Heart right ventricle (tissue), 16 donors: ENCODE results near the gene ITPR3. TPM values are rescaled to one million over a fixed set of nuclear protein-coding genes. Genes with fewer than 3 reads are reported as not detected.

ENCODE experiments used
- ATAC-seq, 8 donors: fragments of 200-7000 bp; cut with Tn5 transposase; one replicate each; pipeline ENCODE4 v1.9.1; 2020; ENCODE audit warnings: mild to moderate bottlenecking in 8 of 8, moderate library complexity in 8 of 8, moderate number of reproducible peaks in 1 of 8
- DNase-seq, 2 donors: peaks; one replicate each; pipeline ENCODE4 v3.0.0-alpha.2; 2020
- H3K27ac ChIP-seq, 10 donors: fragments of 200-600 bp; sonication (generic) in 2 of 10; one replicate each; pipeline versions ENCODE4 v1.5.0 to v1.8.0; 2020 to 2022; ENCODE audit warnings: mild to moderate bottlenecking in 3 of 10
- H3K27me3 ChIP-seq, 7 donors: fragments of 200-600 bp; one replicate each; pipeline ENCODE4 v1.8.0; 2021 to 2022; ENCODE audit warnings: mild to moderate bottlenecking in 2 of 7
- H3K36me3 ChIP-seq, 9 donors: fragments of 200-600 bp; sonication (generic) in 1 of 9; one replicate each; pipeline versions ENCODE4 v1.5.0 to v1.8.0; 2020 to 2022; ENCODE audit warnings: mild to moderate bottlenecking in 2 of 9
- H3K4me1 ChIP-seq, 9 donors: fragments of 200-600 bp; sonication (generic) in 1 of 9; one replicate each; pipeline versions ENCODE4 v1.5.0 to v1.8.0; 2020 to 2022; ENCODE audit warnings: mild to moderate bottlenecking in 4 of 9
- H3K4me3 ChIP-seq, 10 donors: fragments of 200-600 bp; sonication (generic) in 2 of 10; one replicate each; pipeline versions ENCODE4 v1.5.0 to v1.8.0; 2020 to 2022; ENCODE audit warnings: mild to moderate bottlenecking in 7 of 10, moderate library complexity in 2 of 10
- H3K9me3 ChIP-seq, 11 donors: fragments of 200-600 bp in 10 of 11; sonication (generic) in 2 of 11; one replicate each; pipeline versions ENCODE4 v1.5.0 to v1.8.0; 2013 to 2022; ENCODE audit warnings: mild to moderate bottlenecking in 2 of 11, control low read depth in 1 of 11, moderate library complexity in 1 of 11
- CTCF ChIP-seq, 9 donors: fragments of 200-600 bp; sonication (generic) in 2 of 9; IDR thresholded peaks; one replicate each; pipeline versions ENCODE4 v1.5.0 to v1.8.0; 2021 to 2022; ENCODE audit warnings: antibody characterized with exemption in 9 of 9, mild to moderate bottlenecking in 5 of 9, moderate library complexity in 1 of 9
- WGBS, 2 donors: extraction: QIAGEN DNeasy Blood & Tissue Kit; methylation state at CpG; one replicate each; pipeline ENCODE4 v1.1.7; 2013; ENCODE audit warnings: inconsistent platforms in 1 of 2; 5-methylcytosine and 5-hydroxymethylcytosine counted together
- intact Hi-C, 10 donors: fragments of 100-400 bp; cut with DNase I; formaldehyde crosslinking; loops; one replicate each; pipeline versions ENCODE4 v1.11.1 to v1.14.2; 2022
- microRNA-seq, 2 donors: library from miRNA; unstranded; fragments of <30 nt; microRNA quantifications; one replicate each; pipeline ENCODE4 v1.2.0, GENCODE V29; 2021
- polyA plus RNA-seq, 2 donors: library from polyadenylated mRNA; stranded (reverse); fragments of 200-250 nt; gene quantifications; one replicate each; pipeline ENCODE4 v1.2.3, GENCODE V29; 2013
- total RNA-seq, 10 donors: library from RNA; stranded (reverse); fragmentation: NEBNext Ultra II Directional in 3 of 10; extraction: Animal tissue kit (Norgen Biotek cat#: 25700) in 3 of 10; gene quantifications; one replicate each; pipeline versions ENCODE4 v1.2.1 to v1.2.4, GENCODE V29; 2021 to 2023
- donor health status: Arrhythmogenic right ventricular cardiomyopathy.
- donor health status: ischemic (EF 13 %, LVEDD 7.1; RV severe dilation, severe dysfunction).
- donor health status: healthy with polysubstance abuse.
- donor health status: DM: no; HTN: yes; CAD: no.
- donor health status: DM: no; HTN: no; CAD: no.
- donor health status: ischemic (EF 25% LVEDD 6.9; RV normal size, moderate dysfunction).
- donor health status: ischemic (EF 25% LVEDD 5.7; RV mildly dilated, moderate dysfunction).
- donor health status: healthy.
- donor health status: DM: yes; HTN: yes; CAD: no.
- donor health status: Ischemic cardiomyopathy.
- donor health status: ischemic (EF 35%, LVEDD 5.7; RV mildly dilated, moderate dysfunction).
- donor health status: nonischemic (EF 11% LVEDD 7.7; RV severe dilation, severe dysfunction).
- donor health status: DM: yes; HTN: yes; CAD: no.
- donor health status: PGD.
- donor health status: ischemic (EF 29% LVEDD 5.4; RV normal size, mild dysfunction).
- donor health status: nonischemic (EF 23%, LVEDD 6.1; RV moderate dilation, normal function).

Gene ITPR3
- total and polyA plus RNA-seq, 12 donors, result 3.2 to 16.7 (median 6.0) TPM

DNA sequence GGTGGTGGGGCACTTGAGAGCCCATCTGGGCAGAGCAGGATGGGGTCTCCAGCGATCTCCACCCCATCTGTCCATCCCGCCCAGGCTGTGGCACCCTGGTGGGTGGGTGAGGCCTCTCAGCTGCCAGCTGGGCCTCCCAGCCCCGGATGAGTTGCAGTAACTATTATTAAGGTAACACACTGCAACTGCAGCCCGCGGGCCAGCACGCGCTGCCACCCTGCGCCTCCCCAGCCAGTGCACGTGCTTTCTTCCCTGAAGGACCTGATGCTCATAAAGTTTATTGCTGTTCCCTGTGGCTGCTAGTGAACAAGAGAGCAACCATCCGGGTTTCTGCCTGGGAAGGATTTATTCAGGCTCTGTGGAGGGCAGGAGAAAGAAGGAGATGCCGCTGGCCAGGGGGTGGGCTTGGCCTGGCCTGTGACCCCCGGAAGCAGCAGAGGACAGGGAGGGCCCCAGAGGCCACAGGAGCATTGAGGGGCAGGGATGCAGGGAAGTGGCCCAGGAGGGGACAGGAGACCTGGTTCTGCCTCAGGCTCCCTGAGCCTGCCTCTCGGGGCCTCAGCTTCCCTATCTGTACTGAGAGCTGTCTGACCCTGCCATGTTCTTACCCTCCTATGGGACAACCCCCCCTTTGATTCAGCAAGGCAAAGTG is 123.9 kb downstream of the ITPR3 start:
- H3K36me3 ChIP-seq, result no peaks in the 10 kb centered on the region
- ATAC-seq (peak in 6 of 8 donors; percentile 3 to 46 (median 26)), DNase-seq (no peak)
- intact Hi-C loops, result loop anchor here in 1 of 10 donors (1.0 kb wide), 1 partner anchor 33 kb away; no protein-coding TSS in a partner anchor
- H3K4me3 ChIP-seq, result peak overlapping the region in 9 of 10 donors; percentile 39 to 59 (median 50)
- H3K27ac ChIP-seq, result peak overlapping the region; percentile 69 to 95 (median 88)
- WGBS, 2 donors, result 57 to 58% methylated on average over 13 of the region's 13 CpGs
- no peak for TF ChIP-seq CTCF (IDR thresholded peaks at IDR 0.05)
- H3K27me3 ChIP-seq, result peaks cover 0 to 14% (median 0%) of the 10 kb centered on the region in 7 donors
- peaks cover 6 to 63% (median 32%) of the 10 kb centered on the region in 9 donors for H3K4me1 ChIP-seq
- H3K9me3 ChIP-seq, result no peaks in the 10 kb centered on the region

DNA sequence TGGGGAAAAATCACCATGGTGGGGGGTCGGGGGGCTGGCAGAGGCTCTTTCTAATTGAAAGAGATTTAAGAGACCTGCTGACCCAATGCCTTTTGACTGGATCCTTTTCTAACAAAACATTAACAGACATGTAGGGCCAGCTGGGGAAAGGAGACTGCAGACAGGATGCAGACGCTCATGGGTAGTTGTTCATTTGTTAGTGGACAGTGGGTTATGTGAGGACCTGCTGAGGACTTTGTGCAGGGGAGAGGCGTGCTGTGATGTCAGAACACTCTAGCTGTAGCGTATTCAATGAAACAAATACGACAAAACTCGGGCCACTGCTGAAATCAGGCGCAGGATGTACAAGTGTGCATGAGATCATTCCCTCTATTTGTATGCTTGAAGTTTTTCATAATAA is 124.4 kb downstream of the ITPR3 start:
- WGBS, 2 donors, result 43 to 58% methylated on average over 7 of the region's 7 CpGs
- TF ChIP-seq CTCF (IDR thresholded peaks at IDR 0.05), result no peak
- intact Hi-C loops, result no loop called here
- peaks cover 0 to 14% (median 0%) of the 10 kb centered on the region in 7 donors for H3K27me3 ChIP-seq
- DNase-seq (no peak), ATAC-seq (no peak)
- peak overlapping the region; percentile 69 to 95 (median 88) for H3K27ac ChIP-seq
- H3K4me1 ChIP-seq, result peaks cover 6 to 58% (median 27%) of the 10 kb centered on the region in 9 donors
- H3K9me3 ChIP-seq, result no peaks in the 10 kb centered on the region
- peak overlapping the region; percentile 25 to 59 (median 48) for H3K4me3 ChIP-seq
- H3K36me3 ChIP-seq, result no peaks in the 10 kb centered on the region

Small RNA genes within 50 kb of the gene (microRNA-seq; reads per million reads assigned to microRNA genes)
- 3.6 to 4.6 reads per million in 2 donors for gene MIR3934

Other genes starting within 250 kb of the ITPR3 start
- gene KIFC1, start 229.5 kb upstream of the ITPR3 start, total RNA-seq, result 1 to 10 TPM in 2 of 10 donors, under 1 TPM in 6, not detected in 2; 0.09 to 6.1 (median 0.36) TPM
- under 1 TPM; 0.28 to 0.29 TPM for gene KIFC1, start 229.5 kb upstream of the ITPR3 start, polyA plus RNA-seq
- 10 to 100 TPM; 36.2 to 61.2 (median 48.9) TPM for gene PHF1, start 210.3 kb upstream of the ITPR3 start, total RNA-seq
- gene PHF1, start 210.3 kb upstream of the ITPR3 start, polyA plus RNA-seq, result 100 to 1,000 TPM in 1 of 2 donors, 10 to 100 TPM in 1; 59.5 to 125 TPM
- gene CUTA, start 203.2 kb upstream of the ITPR3 start, total RNA-seq, result 100 to 1,000 TPM in 9 of 10 donors, 10 to 100 TPM in 1; 99.8 to 132 (median 114) TPM
- 100 to 1,000 TPM in 1 of 2 donors, 10 to 100 TPM in 1; 94.7 to 161 TPM for gene CUTA, start 203.2 kb upstream of the ITPR3 start, polyA plus RNA-seq
- gene SYNGAP1, start 201.3 kb upstream of the ITPR3 start, total RNA-seq, result 1 to 10 TPM; 3.6 to 8.5 (median 5.7) TPM
- 10 to 100 TPM in 1 of 2 donors, 1 to 10 TPM in 1; 3.1 to 10.2 TPM for gene SYNGAP1, start 201.3 kb upstream of the ITPR3 start, polyA plus RNA-seq
- gene ZBTB9, start 166.7 kb upstream of the ITPR3 start, total RNA-seq, result 1 to 10 TPM; 2.7 to 6.5 (median 4.9) TPM
- 1 to 10 TPM; 1.2 to 4.3 TPM for gene ZBTB9, start 166.7 kb upstream of the ITPR3 start, polyA plus RNA-seq
- gene BAK1, start 41.0 kb upstream of the ITPR3 start, total RNA-seq, result 10 to 100 TPM; 16.0 to 26.4 (median 18.7) TPM
- gene BAK1, start 41.0 kb upstream of the ITPR3 start, polyA plus RNA-seq, result 10 to 100 TPM; 12.6 to 37.6 TPM
- gene UQCC2, start 90.4 kb downstream of the ITPR3 start, total RNA-seq, result 100 to 1,000 TPM; 222 to 328 (median 245) TPM
- 100 to 1,000 TPM; 200 to 598 TPM for gene UQCC2, start 90.4 kb downstream of the ITPR3 start, polyA plus RNA-seq
- 10 to 100 TPM; 15.9 to 55.7 (median 27.5) TPM for gene IP6K3, start 125.6 kb downstream of the ITPR3 start, total RNA-seq
- 10 to 100 TPM; 18.4 to 32.6 TPM for gene IP6K3, start 125.6 kb downstream of the ITPR3 start, polyA plus RNA-seq
- gene LEMD2, start 167.8 kb downstream of the ITPR3 start, total RNA-seq, result 10 to 100 TPM; 18.5 to 32.1 (median 25.6) TPM
- 10 to 100 TPM; 39.2 to 45.9 TPM for gene LEMD2, start 167.8 kb downstream of the ITPR3 start, polyA plus RNA-seq
- gene MLN, start 182.7 kb downstream of the ITPR3 start, total RNA-seq, result not detected
- gene MLN, start 182.7 kb downstream of the ITPR3 start, polyA plus RNA-seq, result not detected